Stimulated activated CD8-positive, alpha-beta memory T cell treated with anti-CD3 and anti-CD28 coated beads, Interleukin-12 subunit alpha, Interleukin-12 subunit beta, amount 100 ng/mL, for 24 hours (primary cell): Measurements from ENCODE around the gene PLA2R1.
"Not testable (repeated sequence)": the region's sequence is repeated elsewhere in the genome, so short reads cannot be mapped to it uniquely, and the experiment has no call there.

Experiments used
- DNase-seq: peaks from one replicate; pipeline ENCODE4 v3.0.0-alpha.2; 2020; ENCODE audit errors: extremely low read depth

The PLA2R1 gene

DNA sequence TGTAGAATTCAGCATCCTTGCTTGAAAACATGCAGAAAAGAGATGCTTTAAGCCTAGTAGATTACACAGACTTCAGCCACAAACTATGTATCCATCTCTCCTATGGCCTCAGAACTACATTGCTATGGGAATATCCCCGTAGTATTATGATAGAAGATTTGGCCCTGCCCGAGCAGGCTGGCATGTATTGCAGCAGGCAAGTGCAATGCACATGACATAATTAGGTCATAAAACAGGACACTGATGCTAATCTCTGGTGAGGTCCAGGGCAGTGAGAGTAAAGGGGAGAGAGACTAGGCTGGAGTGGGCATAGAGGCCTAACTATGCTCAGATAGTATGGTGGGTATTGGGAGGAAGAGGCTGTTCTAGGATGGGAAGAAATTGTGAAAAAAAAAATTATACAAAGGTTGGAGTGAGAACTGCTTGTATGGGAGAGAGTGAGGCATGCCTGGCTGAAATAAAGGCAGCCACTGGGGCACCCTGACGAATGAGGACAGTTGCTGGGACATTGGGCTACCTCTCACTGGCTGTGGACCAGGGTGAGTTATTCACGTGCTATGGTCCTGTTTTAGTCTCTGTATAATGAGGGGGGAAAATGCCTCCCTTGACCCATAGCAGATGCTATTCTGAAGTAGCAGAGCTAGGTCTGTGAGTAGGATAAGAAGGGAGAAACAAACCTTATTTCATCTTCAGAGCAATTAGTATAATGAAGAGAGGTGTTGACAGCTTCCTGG is 1.6 kb upstream of the PLA2R1 start:
- no peak for DNase-seq

DNA sequence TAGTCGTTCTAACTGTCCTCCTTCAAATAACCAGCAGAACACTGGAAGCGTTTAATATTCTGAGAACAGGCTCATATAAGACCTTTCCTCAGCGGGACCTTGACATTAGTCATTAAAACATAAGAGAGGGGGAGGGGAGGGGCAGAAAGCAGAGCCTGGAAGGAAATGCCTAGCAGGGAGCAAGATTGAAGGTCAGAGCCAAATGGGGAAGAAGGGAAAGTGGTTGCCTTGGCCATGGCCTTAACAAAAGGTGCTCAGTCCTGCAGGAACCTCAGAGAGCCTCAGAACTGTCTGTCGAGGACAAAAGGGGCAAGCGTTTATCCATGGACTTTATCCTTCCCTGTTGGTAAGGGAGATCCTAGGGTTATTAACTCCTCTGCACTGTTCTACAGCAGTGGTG is 856 bp upstream of the PLA2R1 start:
- no peak for DNase-seq

DNA sequence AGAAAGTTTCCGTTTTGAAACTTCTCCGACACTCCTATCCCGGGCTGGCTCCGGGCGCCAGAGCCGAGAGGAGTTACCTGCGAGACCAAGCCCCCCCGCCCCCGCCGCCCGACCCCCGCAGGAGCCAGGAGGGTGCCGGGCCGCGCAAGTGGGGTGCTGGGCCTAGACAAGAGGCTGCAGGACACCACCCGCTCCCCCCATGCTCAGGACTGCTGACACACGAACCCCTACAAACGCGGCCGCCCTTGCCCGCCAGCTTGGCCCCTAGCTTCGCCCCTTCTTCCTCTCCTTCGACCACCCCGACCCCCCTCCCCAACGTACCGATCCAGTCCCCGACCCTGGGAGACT is 497 bp downstream of the PLA2R1 start:
- no peak for DNase-seq

DNA sequence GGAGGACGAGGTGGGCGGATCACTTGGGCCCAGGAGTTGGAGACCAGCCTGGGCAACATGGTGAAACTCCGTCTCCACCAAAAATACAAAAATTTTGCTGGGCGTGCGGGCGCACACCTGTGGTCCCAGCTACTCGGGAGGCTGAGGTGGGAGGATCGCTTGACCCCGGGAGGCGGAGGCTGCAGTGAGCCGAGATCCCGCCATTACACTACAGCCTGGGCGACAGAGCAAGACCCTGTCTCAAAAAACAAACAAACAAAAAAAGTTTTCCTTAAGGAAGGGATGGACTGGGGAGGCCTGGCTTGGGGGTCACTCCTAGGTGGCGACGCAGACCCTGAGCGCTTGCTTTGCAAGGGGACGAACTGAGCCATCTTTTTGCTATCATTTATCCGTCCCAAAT is 882 bp downstream of the PLA2R1 start:
- DNase-seq = no peak

DNA sequence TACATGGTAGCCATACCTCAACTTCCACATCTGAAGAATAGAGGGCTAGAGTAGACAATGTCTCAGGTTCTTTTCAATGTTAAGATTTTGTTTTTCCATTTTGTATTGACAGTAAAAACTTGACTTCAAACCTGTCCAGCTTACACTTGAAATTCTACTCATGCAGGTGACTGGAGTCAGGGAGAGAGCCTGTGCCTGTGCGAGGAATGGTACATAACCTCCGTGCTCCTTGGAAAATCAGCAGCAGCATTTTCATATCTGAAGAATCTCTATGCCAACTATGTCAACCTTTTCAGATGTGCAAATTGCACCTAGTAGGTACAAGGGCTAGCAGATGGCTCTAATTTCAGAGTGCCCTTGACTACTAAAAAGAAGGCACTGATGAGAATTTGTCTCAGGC is 2.1 kb downstream of the PLA2R1 start:
- no peak for DNase-seq

DNA sequence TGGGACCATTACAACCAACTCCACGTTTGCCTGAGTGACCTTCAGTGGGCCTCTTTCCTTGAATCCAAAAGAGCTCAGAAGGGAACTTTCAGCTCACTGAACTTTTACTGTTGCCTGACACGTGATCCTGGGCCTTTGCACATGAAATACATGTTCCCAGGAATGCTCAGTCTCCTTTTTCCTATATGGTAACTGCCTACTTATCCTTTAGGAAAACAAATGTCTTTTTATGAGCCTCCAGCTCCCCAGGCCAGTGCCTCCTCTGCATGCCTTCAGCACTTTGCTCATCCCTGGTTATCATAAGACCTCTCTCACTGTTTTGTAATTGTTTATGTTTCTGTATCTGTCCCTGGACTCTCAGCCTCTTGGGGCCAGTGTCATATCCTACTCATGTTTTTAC is 5.1 kb downstream of the PLA2R1 start:
- no peak for DNase-seq

DNA sequence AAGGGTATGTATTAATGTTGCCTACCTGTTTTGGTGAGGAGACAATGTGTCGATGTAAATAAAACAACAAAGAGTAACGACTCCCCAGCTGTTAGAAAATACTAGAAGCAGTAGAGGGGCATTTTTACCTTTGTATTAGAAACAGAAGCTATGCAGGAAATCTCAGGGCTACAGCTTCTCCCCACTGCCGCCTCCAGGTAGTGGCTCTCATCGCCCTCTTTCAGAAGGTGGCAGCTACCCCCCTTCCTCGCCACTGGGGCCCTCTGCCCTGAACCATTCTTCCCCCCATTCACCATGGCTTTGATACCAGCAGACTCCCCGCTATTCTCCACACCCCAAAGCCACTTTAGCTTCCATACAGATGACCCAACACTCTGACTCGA is 6.7 kb downstream of the PLA2R1 start:
- DNase-seq = no peak

DNA sequence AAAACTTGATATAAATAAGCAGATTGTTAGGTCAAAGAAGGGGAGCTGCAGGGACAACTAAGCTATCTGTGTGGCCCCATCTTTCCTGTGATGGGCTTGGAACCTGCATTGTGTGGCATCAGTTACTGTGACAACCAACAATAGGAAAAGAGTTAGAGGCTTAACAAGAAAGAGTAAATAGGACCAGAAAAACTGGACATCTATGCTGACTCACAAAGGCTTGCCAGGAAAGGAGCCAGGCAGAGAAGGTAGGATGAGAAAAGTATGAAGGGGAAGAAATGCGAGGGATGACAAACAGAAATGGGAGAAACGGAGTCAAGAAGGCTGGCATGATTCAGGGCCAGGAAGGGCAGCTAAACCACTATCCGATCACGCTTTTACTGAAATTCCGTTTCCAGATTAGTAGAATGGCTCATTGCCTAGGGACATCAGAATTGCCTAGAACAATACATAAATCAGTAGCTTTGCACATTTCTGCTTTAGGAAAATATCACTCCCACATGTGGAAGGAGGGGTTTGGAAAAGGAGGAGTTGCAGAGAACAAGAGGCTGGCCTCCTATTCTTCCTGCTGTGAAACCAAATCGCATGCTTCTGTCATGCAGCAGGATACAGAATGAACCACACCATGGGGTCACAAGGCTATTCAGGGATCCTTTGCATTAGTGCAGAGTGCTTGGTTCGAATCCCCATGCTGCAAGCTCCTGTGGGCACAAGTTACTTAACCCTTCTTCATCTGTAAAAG is 7.3 kb downstream of the PLA2R1 start:
- DNase-seq = no peak

DNA sequence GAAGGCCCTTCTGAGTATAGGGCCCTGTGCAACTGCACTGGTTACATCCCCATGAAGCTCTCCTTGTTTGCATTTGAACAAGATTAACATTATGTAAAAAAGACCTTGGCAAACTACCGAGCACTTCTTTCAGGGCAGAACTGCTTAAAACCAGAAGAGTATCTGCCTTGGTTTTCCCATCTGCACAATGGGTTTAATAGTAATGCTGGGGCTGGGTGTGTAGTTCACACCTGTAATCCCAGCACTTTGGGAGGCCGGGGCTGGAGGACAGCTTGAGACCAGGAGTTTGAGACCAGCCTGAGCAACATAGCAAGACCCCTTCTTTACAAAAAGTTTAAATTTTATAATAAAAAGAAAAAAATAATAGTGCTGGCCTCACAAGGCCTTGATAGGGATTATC is 8.5 kb downstream of the PLA2R1 start:
- no peak for DNase-seq

DNA sequence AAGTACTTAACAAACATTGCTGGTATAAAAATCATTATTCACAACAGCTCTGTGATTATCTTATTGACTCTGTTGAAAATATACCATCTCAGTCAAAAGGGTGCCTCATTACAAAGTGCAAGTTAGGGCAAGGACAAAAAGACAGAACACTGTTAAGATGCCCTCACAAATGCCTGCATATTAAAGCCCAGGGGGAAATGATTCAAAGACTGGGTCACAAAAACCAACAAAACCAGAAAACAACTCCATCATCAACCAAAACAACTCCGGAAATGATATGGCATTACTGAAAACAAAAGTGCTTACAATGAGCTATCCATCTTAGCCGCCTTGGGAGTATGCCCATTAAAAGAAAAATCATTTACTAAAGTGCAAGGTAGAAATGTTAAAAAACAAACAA is 9.9 kb downstream of the PLA2R1 start:
- no peak for DNase-seq

DNA sequence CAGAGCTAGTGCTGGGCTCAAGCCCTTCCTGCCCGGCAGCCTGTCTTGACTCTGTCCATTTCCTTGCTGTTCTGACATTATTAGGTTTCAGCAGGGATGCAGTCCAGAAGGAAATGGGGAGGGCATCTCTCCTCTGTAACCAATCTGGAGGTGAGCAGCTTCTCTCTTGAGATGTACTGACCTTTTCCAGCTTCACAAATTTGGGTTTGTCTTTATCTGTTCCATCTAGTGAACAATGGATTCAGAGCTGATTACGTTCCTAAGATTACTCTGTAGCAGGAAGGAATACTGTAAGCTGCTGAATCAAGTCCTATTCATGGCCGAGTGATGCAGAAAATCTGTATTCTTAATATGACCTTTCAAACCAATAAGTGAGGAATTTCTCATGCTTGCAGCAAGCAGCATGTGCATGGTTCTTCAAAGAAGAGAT is 11.0 kb downstream of the PLA2R1 start:
- DNase-seq = no peak

DNA sequence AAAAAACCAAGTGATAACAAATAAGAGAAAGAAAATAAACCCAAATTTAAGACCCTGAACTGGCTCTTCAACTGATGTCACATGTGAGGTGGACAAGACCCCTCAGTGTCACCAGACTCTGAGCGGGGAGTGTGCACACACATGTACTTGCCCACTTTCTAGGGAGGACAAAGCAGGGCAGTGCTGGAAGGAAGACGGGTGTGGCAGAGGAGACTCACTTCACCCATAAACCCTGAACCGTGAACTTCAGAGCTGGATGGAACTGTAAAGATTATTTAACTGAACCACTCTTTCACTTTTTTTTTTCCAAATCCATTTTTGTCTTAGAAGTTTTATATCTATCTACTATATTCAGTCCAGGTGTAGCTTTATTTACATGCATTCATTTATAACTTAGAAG is 12.3 kb downstream of the PLA2R1 start:
- DNase-seq = no peak

DNA sequence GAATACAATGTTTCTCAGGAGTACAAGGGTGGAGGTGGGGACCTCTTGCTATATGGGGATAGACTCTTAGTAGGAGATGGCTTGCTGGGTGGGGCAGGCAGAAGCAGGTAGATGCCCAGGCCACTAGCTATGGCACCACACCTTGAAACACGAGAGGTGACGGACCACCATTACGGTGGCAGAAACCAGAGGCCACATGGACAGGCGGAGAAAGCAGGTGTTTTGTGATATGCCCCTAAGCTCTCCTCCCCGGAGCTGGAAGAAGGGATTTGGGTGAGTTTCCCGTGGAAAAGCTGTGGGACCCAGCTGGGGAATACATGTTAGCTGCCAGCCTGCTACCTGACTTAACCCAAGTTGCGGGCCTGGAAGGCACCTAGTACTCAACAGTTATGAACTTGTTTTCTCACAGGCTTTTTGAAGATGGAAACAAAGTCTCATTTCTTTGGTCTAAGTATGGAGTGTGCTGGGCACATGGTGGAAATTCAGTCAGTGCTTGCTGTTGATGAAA is 16.7 kb downstream of the PLA2R1 start:
- no peak for DNase-seq

DNA sequence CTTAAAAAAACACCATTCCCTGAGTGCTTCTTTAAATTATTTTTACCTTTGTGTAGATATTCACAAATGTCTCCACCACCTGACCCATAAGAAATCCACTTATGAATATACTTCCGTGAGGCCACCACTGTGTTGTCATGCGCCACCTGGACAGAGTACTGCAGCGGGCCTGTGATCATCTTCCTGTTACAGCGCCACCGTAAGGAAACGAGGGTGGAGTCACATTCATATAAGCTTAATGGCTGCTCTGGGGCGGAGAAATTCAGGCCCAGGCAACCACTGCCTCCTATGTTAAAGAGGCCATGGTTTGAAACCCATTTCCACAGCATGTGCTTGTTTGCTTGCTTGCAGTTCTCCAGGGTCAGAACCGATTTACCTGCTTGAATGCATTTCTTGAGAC is 17.7 kb downstream of the PLA2R1 start:
- no peak for DNase-seq

DNA sequence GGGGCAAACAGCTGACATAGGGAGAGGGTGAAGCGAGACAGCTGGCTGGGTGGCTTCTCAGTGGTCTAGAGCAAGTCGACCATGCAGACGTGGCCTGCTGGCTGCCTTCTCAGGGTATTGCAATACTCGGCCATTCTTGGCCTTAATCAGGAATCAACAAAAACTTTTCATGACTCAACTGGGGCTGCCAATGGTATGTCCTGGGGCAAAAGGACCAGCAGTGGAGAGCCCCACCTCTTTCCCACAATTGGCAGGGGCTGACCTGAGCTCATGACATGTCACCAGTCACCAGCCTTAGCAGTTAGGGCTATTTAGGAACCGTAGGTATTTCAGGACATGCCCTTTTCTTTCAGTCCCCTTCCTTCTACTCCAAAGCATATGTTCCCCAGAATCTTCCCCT is 19.1 kb downstream of the PLA2R1 start:
- no peak for DNase-seq

DNA sequence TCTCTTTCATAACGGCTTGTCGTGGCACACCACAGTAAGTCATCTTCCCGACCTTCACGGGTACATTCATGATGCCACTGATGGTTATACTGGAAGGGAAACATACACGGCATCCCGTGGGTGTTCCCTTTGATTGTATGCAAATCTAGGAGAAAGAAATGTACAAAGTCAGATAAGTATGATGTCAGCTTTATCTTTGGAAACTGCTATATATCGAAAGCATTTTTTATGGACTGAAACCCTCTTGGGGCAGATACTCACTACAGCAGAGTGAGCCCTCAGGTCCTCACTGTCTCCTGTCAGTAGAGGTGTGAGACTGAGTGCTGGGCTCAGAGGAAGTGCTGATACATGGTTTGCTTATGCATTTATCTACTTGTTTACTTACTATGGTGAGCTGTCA is 20.4 kb downstream of the PLA2R1 start:
- peak; percentile 5 for DNase-seq

DNA sequence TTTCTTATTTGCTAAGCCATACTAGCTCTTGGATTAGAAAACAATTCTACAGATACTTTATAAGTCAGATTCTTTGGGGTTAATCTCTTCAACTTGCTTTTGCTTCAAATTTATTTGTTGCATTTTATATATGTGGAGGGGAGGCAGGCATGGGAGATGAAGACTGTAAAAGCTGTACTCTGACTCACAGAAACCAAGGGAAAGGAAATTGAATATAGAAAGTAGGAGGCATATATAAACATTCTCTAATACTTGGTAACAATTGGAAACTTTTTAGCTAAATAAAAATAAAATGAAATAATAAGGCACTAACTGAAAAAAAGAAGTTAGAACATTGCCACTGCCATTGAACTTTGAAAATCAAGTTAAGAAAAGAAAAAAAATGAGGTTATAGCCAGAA is 21.3 kb downstream of the PLA2R1 start:
- DNase-seq = no peak

DNA sequence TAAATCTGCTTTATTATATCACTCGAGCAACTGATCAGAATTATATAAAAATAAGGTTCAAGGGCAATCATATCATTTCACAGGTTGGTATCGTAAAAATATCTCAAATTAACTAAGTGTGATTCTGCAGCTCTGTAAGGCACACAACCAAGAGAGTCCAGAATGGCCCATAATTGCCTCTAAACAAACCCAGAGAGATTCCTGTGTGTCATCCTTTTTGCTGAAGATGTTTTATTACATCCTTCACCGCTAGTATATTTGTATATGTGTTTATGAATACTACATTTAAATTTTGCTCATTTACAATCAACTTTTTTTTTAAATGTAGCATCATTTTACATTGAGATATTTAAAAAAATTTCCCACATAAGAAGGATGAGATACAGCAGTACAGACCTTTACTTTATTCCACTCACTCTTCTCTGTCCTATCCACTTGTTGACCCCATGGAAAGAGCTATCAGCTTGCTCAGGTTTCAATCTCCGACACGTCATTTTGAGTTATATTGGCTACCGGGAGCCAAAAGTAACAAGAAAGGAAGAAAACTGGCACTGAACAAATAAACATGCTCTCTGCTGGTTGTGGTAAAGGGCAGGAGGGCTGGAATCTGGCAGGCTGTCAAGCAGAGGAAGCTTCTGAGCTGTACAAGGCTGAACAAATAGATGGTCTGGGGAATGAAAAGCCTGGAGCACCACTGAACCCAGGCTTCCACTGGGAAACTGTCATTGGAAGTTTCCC is 23.1 kb downstream of the PLA2R1 start:
- no peak for DNase-seq

DNA sequence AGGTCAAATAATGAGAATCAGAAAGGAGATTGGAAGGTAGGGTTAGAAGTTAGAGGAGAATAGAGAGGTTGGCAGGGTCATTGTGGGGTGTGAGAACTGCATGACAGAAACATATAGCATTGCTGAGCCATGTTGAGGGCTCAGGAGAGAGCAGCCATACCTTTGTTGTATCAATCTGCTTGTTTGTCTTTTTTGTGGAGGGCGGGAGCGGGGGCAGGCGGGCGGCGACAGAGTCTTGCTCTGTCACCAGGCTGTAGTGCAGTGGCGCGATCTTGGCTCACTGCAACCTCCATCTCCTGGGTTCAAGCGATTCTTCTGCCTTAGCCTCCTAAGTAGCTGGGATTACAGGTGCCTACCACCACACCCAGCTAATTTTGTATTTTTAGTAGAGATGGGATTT is 23.8 kb downstream of the PLA2R1 start:
- DNase-seq = not testable (repeated sequence)

DNA sequence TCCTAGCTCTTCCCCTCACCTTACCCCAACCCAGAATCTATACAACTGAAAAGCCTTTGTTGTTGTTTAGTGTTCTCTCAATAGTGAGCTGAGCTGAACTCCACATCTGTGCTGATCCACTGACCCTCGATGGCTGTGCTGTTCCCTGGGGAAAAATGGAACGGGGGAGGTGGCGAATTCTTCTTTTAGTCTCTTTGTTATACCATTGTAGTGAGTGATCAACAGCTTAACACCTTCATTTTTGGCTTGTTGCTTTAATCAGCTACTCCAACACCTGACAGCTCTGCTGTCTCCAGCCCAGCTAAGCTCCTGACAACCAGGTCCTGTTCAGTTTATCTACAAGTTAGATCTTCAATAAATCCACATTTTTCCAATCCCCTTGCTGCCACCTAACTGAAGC is 25.7 kb downstream of the PLA2R1 start:
- no peak for DNase-seq

DNA sequence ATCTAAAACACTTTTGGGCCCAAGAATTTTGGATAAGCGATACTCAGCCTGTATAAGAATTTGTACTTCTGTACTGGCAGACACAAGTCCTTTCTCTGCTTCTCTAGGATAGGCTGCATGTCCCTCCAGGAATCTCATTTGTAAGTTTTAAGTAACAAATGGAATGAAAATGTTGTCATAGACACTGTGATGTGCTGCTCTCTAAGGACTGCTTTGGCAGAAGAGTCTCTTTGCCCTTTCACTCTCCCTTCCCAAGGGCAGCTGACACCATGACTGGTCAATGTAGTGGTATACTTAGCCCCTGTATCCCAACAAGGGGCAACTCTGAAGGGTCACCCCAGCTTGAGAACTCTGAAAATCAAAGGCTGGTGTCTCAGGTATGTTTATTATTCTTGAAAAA is 27.3 kb downstream of the PLA2R1 start:
- DNase-seq = no peak

DNA sequence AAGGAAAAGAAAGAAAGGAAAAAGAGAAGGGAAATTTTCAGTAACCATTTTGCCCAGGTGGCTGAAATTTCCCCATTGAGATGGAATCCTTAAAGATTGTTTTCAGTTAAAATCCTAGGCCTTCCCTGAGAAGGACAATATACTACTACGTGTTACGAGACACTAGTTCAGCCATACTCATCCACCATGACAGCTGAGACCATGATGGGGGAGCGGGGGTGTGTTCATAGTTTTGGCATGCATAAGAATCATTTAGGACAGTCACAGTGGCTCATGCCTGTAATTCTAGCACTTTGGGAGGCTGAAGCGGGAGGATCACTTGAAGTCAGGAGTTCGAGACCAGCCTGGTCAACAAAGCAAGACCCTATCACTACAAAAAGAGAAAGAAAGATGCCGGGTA is 28.0 kb downstream of the PLA2R1 start:
- DNase-seq = no peak
